ENCODE results near the gene DHRSX.
"Not testable (repeated sequence)": the region's sequence is repeated elsewhere in the genome, so short reads cannot be mapped to it uniquely, and the experiment has no call there.

The DHRSX gene

GRCh38 chrX:2398064-2398656 is 102.6 kb downstream of the DHRSX start:
- Histone ChIP-seq H3K27ac (no peak overlapping the region), H3K9me3 (ENCODE audit: low read depth, low read length) (no peaks in the 10 kb centered on the region), H3K9ac (ENCODE audit: insufficient read length) (no peak overlapping the region), H3K36me3 (ENCODE audit: insufficient read depth, low read length) (no peaks in the 10 kb centered on the region), H3K4me3 (no peak overlapping the region)
- no peak for DNase-seq (ENCODE audit: low read depth, low spot score)
- TF ChIP-seq EZH2 (IDR thresholded peaks at IDR 0.05) (no peak), FOXP2 (optimal IDR thresholded peaks at IDR 0.05; ENCODE audit: control extremely low read depth, extremely low read length, insufficient read depth) (no peak), POLR2AphosphoS5 (IDR thresholded peaks at IDR 0.05; ENCODE audit: borderline replicate concordance, low read depth, low read length) (no peak)

- no peak overlapping the region for H3K27ac ChIP-seq
These were observed 103.3 kb downstream of the DHRSX start for GRCh38 chrX:2397229-2398063.

GRCh38 chrX:2395261-2395992 is 105.3 kb downstream of the DHRSX start:
- TF ChIP-seq EZH2 (IDR thresholded peaks at IDR 0.05) (no peak), POLR2AphosphoS5 (IDR thresholded peaks at IDR 0.05; ENCODE audit: borderline replicate concordance, low read depth, low read length) (no peak), FOXP2 (optimal IDR thresholded peaks at IDR 0.05; ENCODE audit: control extremely low read depth, extremely low read length, insufficient read depth) (no peak)
- no peak for DNase-seq (ENCODE audit: low read depth, low spot score)
- Histone ChIP-seq H3K36me3 (ENCODE audit: insufficient read depth, low read length) (peaks cover 15% of the 10 kb centered on the region), H3K9ac (ENCODE audit: insufficient read length) (no peak overlapping the region), H3K4me3 (no peak overlapping the region), H3K27ac (no peak overlapping the region), H3K9me3 (ENCODE audit: low read depth, low read length) (no peaks in the 10 kb centered on the region)

More at GRCh38 chrX:2397229-2398063, 103.3 kb downstream of the DHRSX start:
- no peak for DNase-seq (ENCODE audit: low read depth, low spot score)
- TF ChIP-seq POLR2AphosphoS5 (IDR thresholded peaks at IDR 0.05; ENCODE audit: borderline replicate concordance, low read depth, low read length) (no peak), EZH2 (IDR thresholded peaks at IDR 0.05) (no peak), FOXP2 (optimal IDR thresholded peaks at IDR 0.05; ENCODE audit: control extremely low read depth, extremely low read length, insufficient read depth) (no peak)
- H3K9me3 ChIP-seq (ENCODE audit: low read depth, low read length) = no peaks in the 10 kb centered on the region
- H3K36me3 ChIP-seq (ENCODE audit: insufficient read depth, low read length) = no peaks in the 10 kb centered on the region
- no peak overlapping the region for H3K9ac ChIP-seq (ENCODE audit: insufficient read length)
- H3K4me3 ChIP-seq = no peak overlapping the region

GRCh38 chrX:2391869-2392606 is 108.7 kb downstream of the DHRSX start:
- H3K27ac ChIP-seq = no peak overlapping the region
- H3K9ac ChIP-seq (ENCODE audit: insufficient read length) = no peak overlapping the region
- TF ChIP-seq EZH2 (IDR thresholded peaks at IDR 0.05) (no peak), POLR2AphosphoS5 (IDR thresholded peaks at IDR 0.05; ENCODE audit: borderline replicate concordance, low read depth, low read length) (no peak), FOXP2 (optimal IDR thresholded peaks at IDR 0.05; ENCODE audit: control extremely low read depth, extremely low read length, insufficient read depth) (no peak)
- no peak overlapping the region for H3K4me3 ChIP-seq
- no peaks in the 10 kb centered on the region for H3K9me3 ChIP-seq (ENCODE audit: low read depth, low read length)
- peaks cover 15% of the 10 kb centered on the region for H3K36me3 ChIP-seq (ENCODE audit: insufficient read depth, low read length)
- DNase-seq (ENCODE audit: low read depth, low spot score) = no peak

- DNase-seq (ENCODE audit: low read depth, low spot score) = no peak
- H3K36me3 ChIP-seq (ENCODE audit: insufficient read depth, low read length) = peaks cover 15% of the 10 kb centered on the region
- H3K27ac ChIP-seq = no peak overlapping the region
- TF ChIP-seq EZH2 (IDR thresholded peaks at IDR 0.05) = no peak
- TF ChIP-seq FOXP2 (optimal IDR thresholded peaks at IDR 0.05; ENCODE audit: control extremely low read depth, extremely low read length, insufficient read depth) = no peak
- no peak for TF ChIP-seq POLR2AphosphoS5 (IDR thresholded peaks at IDR 0.05; ENCODE audit: borderline replicate concordance, low read depth, low read length)
- H3K9me3 ChIP-seq (ENCODE audit: low read depth, low read length) = no peaks in the 10 kb centered on the region
- H3K9ac ChIP-seq (ENCODE audit: insufficient read length) = no peak overlapping the region
- no peak overlapping the region for H3K4me3 ChIP-seq
These were observed 110.0 kb downstream of the DHRSX start for GRCh38 chrX:2390754-2391153.

- peaks cover 20% of the 10 kb centered on the region for H3K36me3 ChIP-seq (ENCODE audit: insufficient read depth, low read length)
- not testable (repeated sequence) for DNase-seq (ENCODE audit: low read depth, low spot score); H3K4me3 ChIP-seq; H3K9me3 ChIP-seq (ENCODE audit: low read depth, low read length); H3K9ac ChIP-seq (ENCODE audit: insufficient read length); H3K27ac ChIP-seq
These were observed 111.0 kb downstream of the DHRSX start for GRCh38 chrX:2389731-2390130.

GRCh38 chrX:2389324-2389723 is 111.5 kb downstream of the DHRSX start:
- H3K36me3 ChIP-seq (ENCODE audit: insufficient read depth, low read length) = peaks cover 20% of the 10 kb centered on the region
- DNase-seq (ENCODE audit: low read depth, low spot score) = no peak
- no peak overlapping the region for H3K27ac ChIP-seq
- no peak overlapping the region for H3K4me3 ChIP-seq
- TF ChIP-seq EZH2 (IDR thresholded peaks at IDR 0.05) = no peak
- no peak for TF ChIP-seq FOXP2 (optimal IDR thresholded peaks at IDR 0.05; ENCODE audit: control extremely low read depth, extremely low read length, insufficient read depth)
- no peak for TF ChIP-seq POLR2AphosphoS5 (IDR thresholded peaks at IDR 0.05; ENCODE audit: borderline replicate concordance, low read depth, low read length)
- no peak overlapping the region for H3K9ac ChIP-seq (ENCODE audit: insufficient read length)
- H3K9me3 ChIP-seq (ENCODE audit: low read depth, low read length) = no peaks in the 10 kb centered on the region

GRCh38 chrX:2388669-2389068 is 112.1 kb downstream of the DHRSX start:
- no peak overlapping the region for H3K27ac ChIP-seq
- DNase-seq (ENCODE audit: low read depth, low spot score) = no peak
- TF ChIP-seq EZH2 (IDR thresholded peaks at IDR 0.05) = no peak
- no peak for TF ChIP-seq FOXP2 (optimal IDR thresholded peaks at IDR 0.05; ENCODE audit: control extremely low read depth, extremely low read length, insufficient read depth)
- TF ChIP-seq POLR2AphosphoS5 (IDR thresholded peaks at IDR 0.05; ENCODE audit: borderline replicate concordance, low read depth, low read length) = no peak
- H3K36me3 ChIP-seq (ENCODE audit: insufficient read depth, low read length) = peaks cover 20% of the 10 kb centered on the region
- H3K9me3 ChIP-seq (ENCODE audit: low read depth, low read length) = no peaks in the 10 kb centered on the region
- H3K9ac ChIP-seq (ENCODE audit: insufficient read length) = no peak overlapping the region
- H3K4me3 ChIP-seq = no peak overlapping the region

Data from SK-N-MC (cell line).